Left cardiac atrium (tissue), 4 donors: Measurements from ENCODE around the gene GARNL3. TPM values are rescaled to one million over a fixed set of nuclear protein-coding genes. Genes with fewer than 3 reads are reported as not detected.

ENCODE experiments used
- ATAC-seq, 2 donors: fragments of 200-7000 bp; cut with Tn5 transposase; one replicate each; pipeline ENCODE4 v1.9.1; 2020; ENCODE audit warnings: mild to moderate bottlenecking in 2 of 2, moderate library complexity in 2 of 2
- DNase-seq: peaks from one replicate; pipeline ENCODE4 v3.0.0-alpha.2; 2020
- intact Hi-C, 2 donors: fragments of 100-400 bp; cut with DNase I; formaldehyde crosslinking; loops; one replicate each; pipeline versions ENCODE4 v1.14.1 to v1.15.1; 2022 to 2023
- total RNA-seq, 2 donors: library from RNA; stranded (reverse); fragmentation: NEBNext Ultra II Directional; extraction: Animal tissue kit (Norgen Biotek cat#: 25700); gene quantifications; one replicate each; pipeline ENCODE4 v1.2.1, GENCODE V29; 2021
- donor health status: DM: no; HTN: yes; CAD: no.
- donor health status: DM: no; HTN: yes; CAD: no; lungs with severe emphysema.
- donor health status: DM: yes; HTN: yes; CAD: no.
- donor health status: Dilated cardiomyopathy.

The GARNL3 gene
- total RNA-seq, 2 donors from 2014 or later, result 10.0 to 11.2 TPM

DNA sequence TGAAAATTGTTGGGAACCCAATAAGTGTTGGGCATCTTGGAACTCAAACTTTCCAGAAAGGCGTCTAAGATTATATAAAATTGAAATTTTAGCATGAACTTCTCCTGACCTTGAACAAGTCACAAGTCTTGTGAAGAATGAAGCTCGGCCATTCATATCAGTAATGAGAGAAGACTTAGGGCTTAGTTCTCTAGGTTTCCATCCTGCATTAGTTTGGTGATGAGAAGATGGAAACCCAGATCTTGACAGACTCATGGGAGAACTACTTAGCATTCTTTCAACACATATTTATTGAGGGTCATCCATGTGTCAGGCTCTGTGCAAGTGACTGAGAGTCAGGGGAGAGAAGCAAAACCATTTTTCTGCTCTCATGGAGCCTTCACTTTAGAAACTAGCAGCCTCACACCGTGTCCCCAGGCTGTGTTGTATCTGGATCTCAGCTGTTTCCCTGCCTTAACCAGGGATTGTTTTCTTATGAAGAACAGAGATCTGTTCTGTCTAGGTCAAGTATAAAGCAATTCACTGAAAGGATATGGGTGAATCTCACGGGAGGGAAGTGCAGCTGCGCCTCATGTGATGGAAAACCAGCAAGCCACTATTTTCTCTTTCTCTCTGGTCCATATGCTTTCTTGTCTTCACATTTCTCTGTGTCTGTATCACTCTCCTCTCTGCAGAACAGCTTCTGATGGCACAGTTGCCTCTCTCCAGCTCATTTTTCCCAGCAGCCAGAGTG, 3.4 kb downstream of the GARNL3 start:
- intact Hi-C loops, result no loop called here
- no peak for DNase-seq
- no peak for ATAC-seq

DNA sequence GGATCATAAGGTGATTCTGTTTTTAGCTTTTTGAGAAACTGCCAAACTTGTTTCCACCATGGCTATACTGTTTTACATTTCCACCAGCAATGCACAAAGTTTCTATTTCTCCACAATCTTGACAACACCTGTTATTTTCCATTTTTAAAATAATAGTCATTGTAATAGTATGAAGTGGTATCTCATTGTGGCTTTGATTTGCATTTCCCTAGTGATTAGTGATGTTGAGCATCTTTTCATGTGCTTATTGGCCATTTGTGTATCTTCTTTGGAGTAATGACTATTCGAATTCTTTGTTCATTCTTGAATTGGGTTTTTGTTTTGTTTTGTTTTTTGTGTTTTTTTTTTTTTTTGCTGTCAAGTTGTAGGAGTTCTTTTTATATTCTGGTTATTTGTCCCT, 4.9 kb downstream of the GARNL3 start:
- intact Hi-C loops, result no loop called here

DNA sequence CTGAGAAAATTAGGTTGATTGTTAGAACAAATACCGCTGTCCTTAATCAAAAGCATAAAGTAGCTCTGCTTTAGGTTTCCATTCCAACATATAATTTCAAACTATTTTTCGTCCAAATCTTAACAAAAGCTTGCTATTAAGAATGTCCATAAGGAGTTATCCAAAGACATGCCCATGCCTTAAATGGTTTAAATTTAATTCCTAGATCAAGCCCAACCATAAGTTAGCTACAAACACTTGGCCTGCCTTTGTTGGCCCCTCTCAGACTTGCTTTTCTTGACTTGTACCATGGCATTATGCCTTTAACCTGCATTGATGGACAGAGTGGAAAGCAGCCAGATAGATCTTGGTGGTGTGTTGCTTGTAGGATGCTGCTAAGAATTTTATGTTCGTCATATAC, 8.8 kb downstream of the GARNL3 start:
- ATAC-seq (no peak), DNase-seq (no peak)
- intact Hi-C loops, result no loop called here

More for the DNA sequence above, 4.9 kb downstream of the GARNL3 start:
- no peak for DNase-seq
- no peak for ATAC-seq

DNA sequence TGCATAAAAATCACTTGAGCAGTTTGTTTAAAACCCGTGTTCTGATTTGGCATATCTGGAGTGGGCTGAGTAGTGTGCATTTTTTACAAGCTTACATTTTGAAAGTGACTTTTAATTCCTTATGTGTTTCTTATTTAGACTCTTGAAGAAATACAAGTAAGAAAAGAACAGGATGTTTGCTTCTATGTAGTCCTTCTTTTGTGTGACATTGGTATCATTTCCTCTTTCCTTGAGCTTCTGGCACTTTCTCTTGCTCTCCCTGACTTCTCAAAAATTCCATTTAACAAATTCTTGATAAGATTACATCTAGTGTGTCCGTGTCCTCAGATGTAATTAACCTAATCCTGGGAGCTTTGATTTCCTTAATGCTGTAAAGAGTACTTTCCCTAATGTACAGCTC, 12.5 kb downstream of the GARNL3 start:
- ATAC-seq (no peak), DNase-seq (no peak)
- intact Hi-C loops, result no loop called here

DNA sequence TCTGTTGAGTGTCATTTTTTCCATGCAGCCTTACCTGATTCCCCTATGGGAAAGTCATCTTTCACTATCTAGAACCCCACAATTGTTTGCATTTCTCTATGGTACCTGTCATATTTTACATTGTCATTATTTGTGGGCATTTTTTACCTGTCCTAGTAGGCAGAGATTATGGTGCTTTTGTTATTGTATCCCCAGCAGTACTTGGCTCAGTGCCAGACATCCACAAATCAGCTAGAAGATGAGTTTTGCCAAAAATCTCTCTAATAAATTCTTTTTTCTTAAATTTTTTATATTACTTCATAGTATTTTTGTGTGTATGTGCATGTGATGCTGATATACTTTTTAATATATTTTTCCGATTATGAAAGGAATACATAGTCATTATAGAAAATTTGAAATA, 13.2 kb downstream of the GARNL3 start:
- ATAC-seq (no peak), DNase-seq (no peak)
- intact Hi-C loops, result no loop called here

DNA sequence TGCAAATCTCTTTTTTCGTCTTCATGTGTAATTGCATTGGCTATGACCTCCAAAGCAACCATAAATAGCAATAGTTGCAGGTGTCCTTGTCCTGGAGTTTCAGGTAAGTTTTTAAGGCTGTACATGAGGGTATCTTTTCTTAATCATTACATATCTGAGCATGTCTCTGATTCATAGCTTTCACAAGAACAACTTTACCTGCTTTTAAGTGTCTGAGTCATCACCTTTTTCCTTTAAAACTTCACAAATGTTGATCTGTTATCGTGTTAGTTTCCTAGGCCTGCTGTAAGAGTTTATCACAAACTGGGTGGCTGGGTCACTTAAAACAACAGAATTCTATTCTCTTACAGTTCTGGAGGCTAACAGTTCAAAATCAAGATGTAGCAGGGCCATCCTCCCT, 13.8 kb downstream of the GARNL3 start:
- intact Hi-C loops, result no loop called here
- no peak for ATAC-seq
- DNase-seq, result no peak

DNA sequence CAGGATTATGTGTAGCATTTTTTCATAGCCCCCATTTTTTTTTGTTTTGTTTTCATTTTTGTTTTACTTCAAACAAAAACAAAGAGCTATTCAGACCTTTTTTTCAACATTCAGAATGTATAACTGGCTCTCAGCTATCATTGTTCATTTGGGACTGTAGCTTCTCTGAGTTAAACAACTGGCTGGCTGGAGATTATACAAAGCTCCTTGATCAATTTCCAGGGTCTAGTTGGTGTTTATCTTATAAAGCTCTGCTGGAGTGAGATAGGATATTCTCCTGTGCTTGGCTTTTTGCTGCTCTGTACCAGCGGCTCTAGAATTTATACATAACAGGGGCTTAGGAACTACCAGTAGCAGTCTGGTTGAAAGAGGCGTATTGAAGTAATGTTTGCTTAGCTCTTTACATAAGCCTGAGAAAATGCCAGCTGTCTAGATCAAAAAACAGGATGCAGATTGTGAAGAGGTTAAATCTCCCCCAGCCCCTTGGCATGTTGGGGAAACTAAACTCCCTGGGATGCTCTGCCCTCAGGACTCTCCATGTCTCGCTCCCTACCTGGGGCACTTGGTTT, 15.2 kb downstream of the GARNL3 start:
- DNase-seq (no peak), ATAC-seq (no peak)
- intact Hi-C loops, result no loop called here

DNA sequence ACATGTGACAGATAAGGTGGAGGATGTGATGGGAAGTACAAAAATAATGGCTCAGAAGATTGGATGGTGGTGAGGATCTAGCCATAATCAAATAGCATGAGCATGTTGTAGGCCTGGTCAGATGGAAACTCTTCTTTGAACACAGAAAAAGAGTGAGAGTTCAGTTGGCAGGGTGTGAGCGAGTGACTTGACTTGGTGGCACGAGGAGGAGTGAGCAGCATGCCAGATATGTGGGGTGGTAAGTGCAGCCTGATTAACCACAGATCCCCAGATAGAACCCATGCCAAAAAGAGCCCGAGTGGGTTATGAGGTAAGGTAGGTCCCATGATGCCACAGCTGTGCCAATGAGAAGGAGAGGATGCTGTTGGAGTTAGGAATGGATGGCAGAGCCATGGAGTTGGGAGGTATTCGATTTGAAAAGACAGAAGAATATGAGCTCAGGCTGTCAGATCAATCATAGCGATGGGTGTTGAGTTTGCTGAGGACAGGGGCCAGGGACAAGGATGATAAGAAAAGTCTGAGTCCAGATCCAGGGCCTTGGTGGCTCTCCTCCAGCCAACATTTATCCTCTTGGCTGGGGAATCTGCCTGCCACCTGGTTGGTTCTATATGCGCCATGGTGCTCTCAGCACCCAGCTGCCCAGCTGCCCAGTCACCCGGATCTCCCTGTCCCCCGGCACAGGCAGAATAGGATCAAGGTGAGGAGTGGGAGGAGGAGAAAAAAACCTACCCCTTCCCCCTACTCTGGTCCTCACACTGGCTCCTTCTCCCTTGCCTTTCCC, 16.5 kb downstream of the GARNL3 start:
- DNase-seq (no peak), ATAC-seq (peak; percentile 42 to 76)
- intact Hi-C loops, result no loop called here

DNA sequence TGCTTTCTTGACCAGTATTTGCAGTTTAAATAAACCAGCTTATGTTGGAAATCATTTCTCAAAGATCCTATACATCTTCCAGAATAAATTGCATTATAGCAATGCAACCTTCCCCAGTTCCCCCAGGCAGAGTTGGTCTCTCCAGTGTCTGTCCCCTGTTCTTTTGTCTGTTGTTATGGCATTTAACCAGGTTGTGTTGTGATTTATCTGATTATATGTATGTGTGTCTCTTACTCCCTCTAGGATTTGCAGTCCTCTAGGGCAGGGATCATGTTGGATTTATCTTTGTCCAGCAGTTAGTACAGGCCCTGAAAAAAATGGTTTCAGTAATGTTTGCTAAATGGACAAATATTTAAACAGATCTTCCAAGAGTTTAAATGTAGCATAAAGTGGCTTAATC, 17.3 kb downstream of the GARNL3 start:
- ATAC-seq, result no peak
- DNase-seq, result no peak
- intact Hi-C loops, result no loop called here

DNA sequence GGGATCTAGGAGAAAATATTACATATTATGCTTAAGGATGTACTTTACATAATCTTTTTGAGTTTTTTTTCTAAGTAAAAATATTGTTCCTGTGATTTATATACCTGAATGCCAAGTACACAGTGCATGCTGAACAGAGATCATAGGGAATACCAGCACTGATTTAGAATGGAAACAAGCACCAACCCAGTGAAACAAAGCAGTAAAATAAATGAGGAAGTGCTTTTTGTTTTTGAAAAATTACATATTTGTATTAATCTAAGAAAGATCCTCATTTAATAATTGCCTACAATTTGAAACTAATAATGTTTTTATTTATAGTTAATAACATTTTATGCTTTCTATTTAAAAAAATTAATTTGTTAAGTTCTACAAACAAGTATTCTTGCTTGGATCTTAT, 18.0 kb downstream of the GARNL3 start:
- ATAC-seq, result no peak
- intact Hi-C loops, result no loop called here

DNA sequence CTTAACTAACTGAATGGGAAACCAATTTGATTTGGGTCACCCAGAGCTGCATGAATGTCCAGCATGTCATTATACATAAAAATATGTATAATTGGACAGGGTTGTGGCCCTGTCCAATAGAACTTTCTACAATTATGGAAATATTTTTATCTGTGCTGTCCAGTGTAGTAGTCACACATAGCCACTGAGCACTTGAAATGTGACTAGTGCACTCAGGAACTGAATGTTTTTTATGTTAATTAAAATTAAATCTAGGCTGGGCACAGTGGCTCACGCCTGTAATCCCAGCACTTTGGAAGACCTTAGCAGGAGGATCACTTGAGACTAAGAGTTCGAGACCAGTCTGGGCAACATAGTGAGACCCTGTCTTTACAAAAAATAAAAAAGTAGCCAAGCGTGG, 18.6 kb downstream of the GARNL3 start:
- intact Hi-C loops, result no loop called here
- DNase-seq (no peak), ATAC-seq (no peak)

More for the DNA sequence above, 18.0 kb downstream of the GARNL3 start:
- no peak for DNase-seq

DNA sequence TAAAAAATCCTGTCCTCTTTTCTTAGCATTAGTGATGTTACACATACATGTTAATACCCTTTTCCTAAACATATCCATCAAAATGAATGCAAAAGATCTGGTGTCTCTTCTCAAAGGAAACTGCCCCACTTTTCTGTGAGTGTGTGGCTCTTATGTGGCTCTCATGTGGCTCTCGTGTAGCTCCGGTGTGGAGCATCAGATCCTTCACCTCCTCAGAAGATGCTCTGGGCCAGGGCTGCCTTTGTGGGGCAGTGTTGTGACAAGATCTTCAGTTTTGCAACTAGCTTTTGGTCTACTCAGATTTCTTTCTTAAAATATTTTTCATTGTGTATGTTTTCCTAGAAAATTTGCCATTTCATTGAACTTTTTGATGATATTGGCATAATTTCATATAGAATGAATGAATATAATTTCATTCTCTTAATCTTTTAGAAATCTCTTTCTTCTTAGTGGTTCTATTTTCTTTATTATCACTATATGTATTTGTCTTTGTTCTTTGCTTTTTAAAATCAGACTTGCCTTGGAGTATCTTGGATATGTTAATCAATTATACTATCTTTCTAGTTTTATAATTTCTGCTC, 19.4 kb downstream of the GARNL3 start:
- DNase-seq (peak; percentile 32), ATAC-seq (no peak)
- intact Hi-C loops, result no loop called here

DNA sequence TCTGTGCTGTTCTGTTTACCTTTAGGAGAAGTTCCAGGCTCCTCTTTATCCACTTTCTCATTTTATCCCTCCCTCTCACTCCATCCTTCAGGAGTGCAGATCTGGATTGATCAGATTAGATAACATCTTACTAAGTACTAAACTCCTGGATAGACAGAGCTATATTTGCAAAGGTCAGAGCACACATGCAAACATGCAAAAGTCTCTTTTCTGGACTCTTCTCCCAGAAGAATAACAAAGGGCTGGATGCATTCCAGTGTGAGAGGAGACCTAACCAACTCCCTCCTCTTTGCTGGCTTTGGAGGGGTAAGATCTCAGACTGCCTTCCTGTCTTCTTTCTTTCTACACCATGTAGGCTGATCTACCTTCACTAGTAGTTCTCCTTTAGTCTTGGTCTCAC, 21.4 kb downstream of the GARNL3 start:
- intact Hi-C loops, result no loop called here
- DNase-seq, result no peak
- ATAC-seq, result no peak

DNA sequence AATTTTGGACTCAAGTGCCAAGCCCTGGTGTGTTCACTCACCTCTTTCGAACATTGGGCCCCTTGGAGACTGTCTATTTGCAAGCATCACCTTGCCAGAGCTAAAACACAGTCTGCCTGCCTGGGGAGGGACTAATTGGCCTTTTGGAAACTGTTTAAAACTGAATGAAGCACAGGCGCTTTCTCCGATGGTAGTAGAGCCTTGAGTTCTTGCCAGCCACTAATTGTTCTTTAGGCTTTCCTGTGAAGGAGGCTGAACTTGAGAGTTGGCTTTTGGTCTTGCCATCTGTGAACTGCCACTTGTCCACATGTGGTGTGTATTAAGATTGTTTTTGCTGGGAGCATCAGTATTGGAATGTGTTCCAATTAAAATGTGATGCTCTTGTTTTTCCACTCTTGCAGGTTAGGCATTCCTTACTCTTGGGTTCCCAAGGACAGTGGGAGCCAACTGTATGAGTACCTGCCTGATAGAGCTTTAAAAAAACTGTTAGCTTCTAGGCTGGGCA, 26.0 kb downstream of the GARNL3 start:
- intact Hi-C loops, result no loop called here
- DNase-seq (no peak), ATAC-seq (no peak)

DNA sequence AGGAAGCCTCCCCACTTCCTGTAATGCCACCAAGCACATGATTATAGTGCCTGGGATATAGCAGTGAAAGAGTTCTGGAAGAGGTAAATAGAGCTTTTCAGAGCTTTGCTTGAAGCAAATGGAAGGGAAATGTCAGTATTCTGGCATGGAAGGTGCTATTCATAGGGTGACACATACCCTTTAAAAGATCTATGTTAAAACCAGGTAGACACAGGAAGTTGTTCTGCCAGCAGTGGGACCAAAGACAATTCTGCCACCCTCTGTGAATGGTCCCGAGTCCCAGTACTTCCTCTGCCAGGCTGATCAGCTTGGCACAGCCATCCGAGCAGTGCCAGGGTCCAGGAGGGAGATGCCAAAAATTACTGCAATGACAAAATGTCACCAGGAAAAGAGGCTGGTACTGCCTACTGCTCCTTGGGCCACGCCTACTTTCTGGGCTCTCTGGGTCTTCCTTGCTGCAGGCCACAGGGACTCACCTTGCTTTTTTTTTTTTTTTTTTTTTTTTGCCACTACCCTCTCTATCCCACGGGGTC, 26.7 kb downstream of the GARNL3 start:
- intact Hi-C loops, result no loop called here
- ATAC-seq, result peak in 1 of 2 donors; percentile 57
- no peak for DNase-seq

DNA sequence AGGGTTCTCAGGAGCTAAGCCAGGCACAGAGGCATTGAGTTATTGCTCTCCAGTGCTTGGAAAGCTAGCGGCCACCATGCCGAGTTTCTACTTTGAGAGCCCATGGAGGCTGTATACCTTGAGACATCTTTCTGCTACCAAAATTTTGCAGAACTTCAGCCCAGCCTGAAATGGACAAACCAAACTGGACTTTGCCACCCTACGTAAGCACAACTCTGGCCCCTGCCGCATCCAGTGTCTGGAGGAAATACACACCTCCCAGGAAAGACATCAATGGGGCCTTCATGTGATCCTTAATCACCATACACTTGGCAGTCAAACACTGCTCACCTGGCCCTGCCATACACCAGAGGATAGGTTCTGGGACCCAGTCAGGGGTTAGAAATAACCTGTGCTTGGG, 27.8 kb downstream of the GARNL3 start:
- no peak for ATAC-seq
- no peak for DNase-seq
- intact Hi-C loops, result no loop called here

DNA sequence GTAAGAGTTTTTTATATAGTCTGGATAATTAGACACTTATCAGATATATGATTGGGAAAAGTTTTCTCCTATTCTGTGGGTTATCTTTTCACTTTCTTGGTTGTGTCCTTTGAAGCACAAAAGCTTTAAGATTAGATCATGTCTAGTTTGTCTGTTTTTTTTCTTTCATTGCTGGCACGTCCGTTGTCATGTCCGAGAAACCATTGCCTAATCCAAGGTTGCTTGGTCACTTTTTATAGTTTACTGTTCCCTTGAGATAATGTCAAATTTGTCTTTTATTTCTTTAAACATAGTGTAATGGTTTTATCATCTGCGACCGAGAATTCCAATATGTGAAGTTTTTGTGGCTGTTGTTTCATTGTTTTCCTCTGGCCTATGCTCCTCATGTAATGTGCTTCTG, 28.8 kb downstream of the GARNL3 start:
- intact Hi-C loops, result no loop called here
- DNase-seq (no peak), ATAC-seq (no peak)

DNA sequence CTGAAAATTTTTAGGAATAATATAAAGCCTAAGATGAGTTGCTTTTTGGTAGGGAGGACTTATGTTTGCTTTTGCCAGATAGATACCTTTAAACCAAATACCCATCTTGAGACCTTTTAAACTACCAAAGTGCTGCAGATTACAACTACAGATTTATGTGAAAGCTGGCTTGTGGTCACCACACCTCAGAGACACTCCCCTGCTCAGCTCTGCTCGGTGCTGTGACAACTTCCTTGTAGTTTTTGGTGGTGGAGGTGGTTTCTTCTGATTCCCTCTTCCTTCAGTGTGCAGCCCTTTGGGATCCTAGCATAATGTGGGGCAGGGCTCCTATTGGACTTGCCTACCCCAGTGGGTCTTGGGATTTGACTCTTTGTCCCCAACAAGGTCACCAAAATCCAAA, 29.2 kb downstream of the GARNL3 start:
- intact Hi-C loops, result no loop called here
- no peak for DNase-seq
- ATAC-seq, result no peak

DNA sequence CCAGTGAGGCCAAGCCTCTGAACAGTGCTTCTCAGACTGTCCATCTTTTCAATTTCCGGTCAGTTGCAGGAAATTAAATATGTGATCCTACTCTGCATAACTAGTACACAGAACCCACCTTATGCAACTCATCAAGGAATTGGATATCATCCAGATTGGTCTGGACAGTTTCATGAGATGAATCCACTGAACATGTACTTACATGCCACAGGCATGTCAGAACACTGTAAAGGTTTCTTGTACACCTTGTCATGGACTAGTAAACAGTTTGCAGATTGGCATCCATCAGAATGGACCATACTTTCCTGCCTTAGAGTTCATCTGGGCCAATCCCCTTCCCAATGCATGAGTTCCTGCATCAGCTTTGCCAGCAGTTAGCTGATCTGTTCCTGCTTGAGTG, 30.4 kb downstream of the GARNL3 start:
- DNase-seq, result no peak
- no peak for ATAC-seq
- intact Hi-C loops, result no loop called here
